LNCaP clone FGC (cell line): ENCODE data around the gene MMRN1.

Experiments used
- DNase-seq: peaks from one replicate; pipeline ENCODE4 v3.0.0-alpha.2; 2011; ENCODE audit warnings: low read depth
- H3K4me3 ChIP-seq: 2 replicates; pipeline ENCODE4 v1.5.1; 2011; ENCODE audit warnings: mild to moderate bottlenecking, low read depth, low read length, control low read depth
- CTCF ChIP-seq: IDR thresholded peaks from 2 replicates; pipeline ENCODE4 v1.5.1; 2012; ENCODE audit warnings: mild to moderate bottlenecking; ENCODE audit not compliant: control insufficient read depth, insufficient read depth; ENCODE audit errors: extremely low read depth

Gene MMRN1

DNA sequence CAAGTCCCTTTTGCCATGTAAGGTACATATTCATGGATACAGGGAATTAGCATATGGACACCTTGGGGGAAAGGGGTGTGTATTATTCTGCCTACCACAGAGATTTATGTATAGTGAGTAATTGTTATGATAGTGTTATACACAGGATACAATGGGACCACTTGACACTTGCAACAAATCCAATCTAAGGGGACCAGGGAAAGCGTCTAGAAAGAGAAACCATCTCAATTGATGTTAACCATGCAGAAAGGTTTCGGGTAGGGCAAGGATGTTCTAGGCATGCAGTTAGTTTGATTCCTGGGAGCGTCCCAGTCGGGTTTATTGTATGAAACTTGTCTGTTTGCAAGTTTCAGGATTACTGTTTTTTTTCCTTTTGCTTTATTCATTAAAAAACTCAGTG lies 34.2 kb downstream of the MMRN1 start:
- DNase-seq = no peak
- H3K4me3 ChIP-seq = no peak overlapping the region
- TF ChIP-seq CTCF = no peak

DNA sequence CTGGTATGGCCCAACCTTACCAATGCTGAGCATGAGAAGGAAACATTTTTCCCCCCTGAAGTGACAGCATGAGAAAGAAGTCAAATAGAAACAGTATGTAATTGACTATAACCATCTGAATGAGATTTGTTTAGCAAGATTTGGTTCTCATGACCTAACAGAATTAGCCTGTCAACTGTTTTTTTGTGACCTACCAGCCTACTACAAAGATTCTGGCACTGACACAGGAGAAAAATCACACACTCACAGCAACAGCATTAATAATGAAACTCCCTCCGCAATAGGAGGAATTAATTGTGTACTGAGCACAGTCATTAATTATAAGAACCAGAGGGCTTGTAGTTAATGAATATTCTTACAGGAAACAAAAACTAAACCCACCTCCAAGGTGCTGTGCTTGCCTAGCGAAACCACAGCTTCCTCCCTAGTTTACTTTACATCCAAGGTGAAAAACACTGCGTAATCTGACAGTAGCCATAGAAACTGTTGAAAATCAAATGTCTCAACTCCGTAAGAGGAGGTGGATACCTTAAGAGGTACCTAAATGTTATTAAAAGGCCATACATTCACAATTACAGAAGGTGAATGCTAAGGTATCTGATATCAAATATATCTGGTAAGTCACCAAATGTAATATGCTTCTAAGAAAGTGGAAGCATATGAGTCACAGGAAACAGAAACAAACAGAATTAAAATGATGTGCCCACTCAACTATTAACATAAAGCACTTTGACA lies 34.9 kb downstream of the MMRN1 start:
- no peak for TF ChIP-seq CTCF
- H3K4me3 ChIP-seq = no peak overlapping the region
- DNase-seq = no peak

DNA sequence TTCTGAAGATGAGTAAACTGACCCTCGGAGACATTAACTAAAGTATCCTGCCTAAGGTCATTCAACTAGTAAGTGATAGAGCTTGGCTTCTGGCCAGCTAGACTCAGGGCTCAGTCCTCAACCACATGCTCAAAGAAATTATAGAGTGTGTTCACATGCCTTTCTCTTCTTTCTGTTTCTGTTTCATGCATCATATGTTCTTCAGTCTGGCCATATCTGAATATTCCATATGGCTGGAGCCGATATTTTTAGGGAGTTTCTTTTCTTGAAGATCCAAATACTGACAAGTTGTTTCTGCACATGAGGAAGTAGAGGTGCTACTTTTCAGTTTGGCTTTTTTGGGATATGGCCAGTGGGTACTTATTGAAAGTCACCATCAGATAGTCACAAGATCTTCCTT lies 44.9 kb downstream of the MMRN1 start:
- no peak overlapping the region for H3K4me3 ChIP-seq
- DNase-seq = no peak
- TF ChIP-seq CTCF = no peak

DNA sequence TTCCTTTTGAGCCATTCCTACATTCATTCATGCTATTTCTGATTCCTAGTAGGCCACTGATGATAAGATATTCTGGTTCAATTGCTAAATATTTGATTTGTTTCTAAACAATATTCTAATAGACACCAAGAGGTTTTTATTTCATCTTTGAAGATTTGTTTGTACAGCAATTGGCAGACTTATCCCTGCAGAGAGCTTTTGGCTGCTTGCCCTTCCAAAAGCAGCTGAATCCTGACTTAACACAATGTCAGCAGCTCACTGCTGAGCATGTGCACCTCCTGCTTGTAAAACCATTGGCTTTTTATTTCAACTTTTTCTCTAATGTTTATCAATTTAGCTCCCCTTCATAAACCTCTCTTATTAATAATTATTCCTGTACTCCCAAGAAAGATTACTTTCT lies 45.3 kb downstream of the MMRN1 start:
- no peak overlapping the region for H3K4me3 ChIP-seq
- DNase-seq = peak; percentile 78
- no peak for TF ChIP-seq CTCF

GRCh38 chr4:89942811-89943210 lies 48.2 kb downstream of the MMRN1 start:
- DNase-seq = no peak
- no peak for TF ChIP-seq CTCF
- no peak overlapping the region for H3K4me3 ChIP-seq

- H3K4me3 ChIP-seq = no peak overlapping the region
- no peak for DNase-seq
- TF ChIP-seq CTCF = peak; percentile 71
Measured at GRCh38 chr4:89949782-89950387, 55.2 kb downstream of the MMRN1 start.

GRCh38 chr4:89952458-89952857 lies 57.8 kb downstream of the MMRN1 start:
- no peak overlapping the region for H3K4me3 ChIP-seq
- DNase-seq = no peak
- TF ChIP-seq CTCF = no peak
